GM18868 (cell line): ENCODE data around the gene UGT1A5.
"Not testable (repeated sequence)": the region's sequence is repeated elsewhere in the genome, so short reads cannot be mapped to it uniquely, and the experiment has no call there.

Experiments used
- ATAC-seq: cut with Tn5 transposase; IDR thresholded peaks from one replicate; pipeline ENCODE4 v1.9.1; 2021; ENCODE audit warnings: mild to moderate bottlenecking, moderate library complexity; ENCODE audit not compliant: unreplicated experiment

UGT1A5 gene

DNA sequence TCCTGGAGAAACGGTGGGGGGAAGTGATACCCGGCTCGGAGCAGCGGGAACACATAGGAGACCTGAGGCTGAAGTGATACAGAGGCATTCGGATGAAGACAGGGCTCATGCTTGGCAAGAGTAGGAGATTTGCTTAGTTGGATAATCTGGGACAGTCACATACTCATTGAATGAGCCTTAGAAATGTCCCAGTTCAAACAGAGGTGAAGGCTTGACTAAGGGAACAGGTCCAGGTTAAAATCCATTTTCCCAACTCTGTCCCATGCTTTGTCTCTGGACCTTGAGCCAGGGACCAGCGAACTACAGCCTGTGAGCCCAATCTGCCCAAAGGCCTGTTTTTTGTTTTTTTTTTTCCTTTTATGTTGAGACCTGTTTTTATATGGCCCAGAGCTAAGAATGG lies 18.7 kb upstream of the UGT1A5 start:
- no peak for ATAC-seq

DNA sequence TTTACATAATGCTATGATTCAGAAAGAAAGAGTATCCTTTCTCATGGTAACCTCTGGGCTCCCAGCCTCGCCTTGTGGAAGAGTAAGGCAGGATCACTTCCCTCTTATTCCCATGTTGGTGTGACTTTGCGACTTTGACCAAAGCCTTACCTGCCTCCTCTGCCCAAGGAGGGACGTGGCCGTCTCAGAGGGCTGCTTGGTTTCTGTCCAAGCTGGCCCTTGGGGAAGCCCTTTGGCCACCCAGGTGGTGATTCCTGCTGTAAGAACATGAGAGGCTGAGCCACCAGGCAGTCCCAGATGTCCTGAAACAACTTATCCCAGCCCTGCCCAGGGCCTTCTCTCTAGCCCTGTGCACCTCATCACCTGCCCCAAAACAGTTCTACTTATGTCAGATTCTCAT lies 14.0 kb upstream of the UGT1A5 start:
- ATAC-seq, result no peak

DNA sequence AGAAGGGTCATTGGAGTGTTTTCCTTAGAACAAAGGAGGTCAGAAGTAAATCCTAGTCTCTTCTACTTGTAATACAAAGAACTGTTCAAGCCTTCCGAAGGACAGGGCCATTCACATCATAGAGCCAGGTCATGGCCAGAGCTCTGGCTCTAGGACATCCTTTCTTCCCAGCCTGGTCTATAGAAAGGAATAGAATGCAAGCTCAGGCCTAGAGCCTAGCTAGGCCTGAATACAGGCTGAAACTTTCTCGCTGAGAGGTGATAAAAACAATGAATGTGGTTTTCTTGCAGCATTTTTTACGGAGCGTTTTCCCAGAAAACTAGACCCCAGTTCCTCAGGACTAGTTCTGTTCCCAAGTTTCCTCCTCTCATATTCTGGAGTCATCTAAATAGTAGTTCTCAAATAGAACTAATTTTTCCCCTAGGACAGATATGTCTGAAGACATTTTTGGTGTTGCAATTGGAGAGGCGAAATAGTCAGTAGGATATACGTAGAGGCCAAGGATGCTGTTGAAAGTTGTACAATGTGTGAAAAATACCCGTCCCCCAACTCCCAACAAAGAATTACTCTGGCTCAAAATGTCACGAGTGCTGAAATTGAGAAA lies 13.2 kb upstream of the UGT1A5 start:
- no peak for ATAC-seq

DNA sequence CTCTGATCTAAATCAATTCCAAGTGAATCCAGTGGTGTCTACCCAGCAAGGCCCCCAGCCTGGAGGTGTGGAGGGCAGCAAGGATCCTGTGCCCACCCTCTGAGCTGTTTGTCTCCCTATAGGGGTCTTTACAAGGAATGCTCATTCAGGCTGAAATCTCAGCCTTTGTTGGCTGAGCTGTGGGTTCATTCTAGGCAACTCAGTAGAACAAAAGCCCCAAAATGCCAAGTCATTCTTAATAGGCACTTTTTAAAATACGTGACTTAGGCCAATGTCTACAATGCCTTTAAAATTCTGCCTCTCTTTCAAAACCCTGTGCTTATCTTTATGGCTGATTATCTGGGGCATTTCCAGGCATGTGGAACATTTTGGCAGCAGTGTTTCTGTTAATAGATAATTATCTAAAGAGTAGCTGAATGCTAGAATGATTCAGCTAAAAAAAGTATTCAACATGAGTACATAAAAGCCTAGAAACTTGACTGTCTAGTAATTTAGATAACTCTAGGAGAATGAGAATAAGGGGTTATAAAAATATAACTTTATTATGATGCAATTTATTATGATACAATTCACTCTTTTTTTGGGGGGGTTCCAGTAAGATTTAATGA lies 12.6 kb upstream of the UGT1A5 start:
- no peak for ATAC-seq

DNA sequence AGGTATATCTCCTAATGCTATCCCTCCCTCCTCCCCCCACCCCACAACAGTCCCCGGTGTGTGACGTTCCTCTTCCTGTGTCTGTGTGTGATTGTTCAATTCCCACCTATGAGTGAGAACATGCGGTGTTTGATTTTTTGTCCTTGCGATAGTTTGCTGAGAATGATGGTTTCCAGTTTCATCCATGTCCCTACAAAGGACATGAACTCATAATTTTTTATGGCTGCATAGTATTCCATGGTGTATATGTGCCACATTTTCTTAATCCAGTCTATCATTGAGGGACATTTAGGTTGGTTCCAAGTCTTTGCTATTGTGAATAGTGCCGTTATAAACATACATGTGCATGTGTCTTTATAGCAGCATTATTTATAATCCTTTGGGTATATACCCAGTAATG lies 11.9 kb upstream of the UGT1A5 start:
- not testable (repeated sequence) for ATAC-seq

DNA sequence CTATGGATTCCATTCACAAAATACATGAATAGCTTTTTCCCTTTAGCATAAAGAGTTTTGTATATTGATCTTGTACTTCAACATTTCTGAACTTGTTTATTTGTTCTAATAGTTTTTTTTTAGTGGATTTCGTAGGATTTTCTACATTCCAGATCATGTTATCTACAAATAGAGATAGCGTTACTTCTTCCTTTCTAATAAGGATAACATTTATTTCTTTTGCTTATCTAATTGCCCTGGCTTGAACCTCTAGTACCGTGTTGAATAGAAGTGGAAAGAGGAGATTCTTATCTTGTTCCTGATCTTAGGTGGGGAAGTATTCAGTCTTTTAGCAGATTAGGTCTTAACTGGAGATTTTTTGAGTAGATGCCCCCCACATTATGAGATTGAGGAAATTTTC lies 10.5 kb upstream of the UGT1A5 start:
- no peak for ATAC-seq

DNA sequence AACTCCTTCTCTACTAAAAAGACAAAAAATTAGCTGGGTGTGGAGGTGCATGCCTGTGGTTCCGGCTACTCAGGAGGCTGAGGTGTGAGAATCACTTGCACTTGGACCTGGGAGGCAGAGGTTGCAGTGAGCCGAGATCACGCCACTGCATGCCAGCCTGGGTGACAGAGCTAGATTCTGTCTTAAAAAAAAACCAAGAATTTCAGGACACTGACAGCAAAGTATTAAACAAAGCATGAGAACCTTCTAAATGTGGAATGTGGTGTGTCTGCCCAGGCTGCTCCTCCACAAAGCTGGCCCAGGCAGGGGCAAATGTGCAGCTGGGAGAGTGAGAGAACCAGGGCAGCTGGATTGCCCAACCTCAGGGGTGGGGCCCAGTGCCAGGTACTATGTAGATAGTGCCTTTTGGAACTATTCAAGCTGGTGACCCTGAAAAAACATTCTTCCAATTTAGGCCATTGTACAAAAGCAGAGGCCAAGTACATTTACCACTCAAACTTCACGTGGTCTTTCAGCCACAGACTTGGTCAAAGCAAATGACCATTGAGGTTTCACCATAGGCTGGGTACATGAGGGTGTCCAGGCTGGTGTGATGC lies 6.7 kb upstream of the UGT1A5 start:
- ATAC-seq, result no peak

DNA sequence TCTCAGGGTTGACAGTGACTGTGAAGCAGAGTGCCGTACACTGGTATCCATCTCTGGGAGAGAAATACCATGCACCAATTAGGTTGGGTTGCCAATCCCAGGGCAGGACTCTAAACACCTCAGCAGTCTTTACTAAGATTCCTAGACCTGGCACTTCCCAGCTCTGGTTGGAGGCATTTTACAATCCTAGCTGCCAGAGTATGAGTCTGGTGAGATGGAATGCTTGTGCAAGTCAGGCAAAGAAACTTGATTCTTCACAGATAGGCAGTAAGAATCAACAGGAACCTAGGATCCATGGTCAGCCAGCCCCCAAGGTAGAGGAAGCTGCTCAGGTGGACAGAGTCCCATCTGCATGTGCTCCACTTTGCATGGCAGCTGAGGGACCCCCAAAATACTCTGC lies 6.0 kb upstream of the UGT1A5 start:
- ATAC-seq, result no peak

DNA sequence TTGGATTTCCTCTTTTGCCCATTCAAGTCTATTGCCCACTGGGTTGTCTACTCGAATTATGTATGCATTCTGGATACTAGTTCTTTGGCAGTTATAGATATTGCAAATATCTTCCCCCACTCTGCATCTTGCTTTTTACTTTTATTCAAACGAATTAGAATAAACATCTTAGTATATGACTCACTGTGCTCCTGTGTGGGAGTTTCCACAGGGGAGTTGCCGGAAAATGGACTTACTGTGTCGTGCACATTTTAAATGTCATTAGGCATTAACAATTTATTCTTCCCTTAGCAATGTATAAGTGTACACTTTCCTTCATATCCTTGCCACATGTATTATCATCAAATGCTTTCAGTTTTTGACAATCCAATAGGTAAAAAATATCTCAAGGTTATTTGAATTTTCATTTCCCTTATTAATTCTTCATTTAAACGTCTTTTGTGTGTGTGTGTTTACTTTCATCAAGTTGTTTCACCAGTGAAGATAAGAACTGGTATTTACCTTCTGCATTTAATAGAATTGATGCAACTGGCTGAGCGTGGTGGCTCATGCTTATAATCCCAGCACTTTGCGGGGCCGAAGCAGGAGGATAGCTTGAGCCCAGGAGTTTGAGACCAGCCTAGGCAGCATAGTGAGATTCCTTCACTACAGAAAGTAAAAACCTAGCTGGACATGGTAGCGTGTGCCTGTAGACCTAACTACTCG lies 4.6 kb upstream of the UGT1A5 start:
- ATAC-seq, result no peak

DNA sequence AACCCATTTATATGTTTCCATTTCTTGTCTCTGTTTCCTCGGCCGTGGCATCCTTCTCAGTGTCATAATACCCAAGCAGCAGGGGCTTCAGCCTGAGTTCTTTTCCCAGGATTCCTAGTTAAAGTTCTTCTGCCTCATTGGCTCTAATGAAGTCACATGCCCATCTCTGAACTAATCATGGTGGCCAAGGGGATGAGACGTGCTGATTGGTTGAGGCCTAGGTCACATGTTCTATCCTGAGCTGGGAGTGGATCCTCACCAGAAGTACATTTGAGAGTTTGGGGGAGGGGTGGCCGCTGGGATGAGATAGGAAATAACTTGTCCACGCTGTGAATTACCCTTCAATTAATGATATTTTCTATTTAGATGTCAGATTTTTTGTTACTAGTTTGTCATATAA lies 3.8 kb upstream of the UGT1A5 start:
- no peak for ATAC-seq

DNA sequence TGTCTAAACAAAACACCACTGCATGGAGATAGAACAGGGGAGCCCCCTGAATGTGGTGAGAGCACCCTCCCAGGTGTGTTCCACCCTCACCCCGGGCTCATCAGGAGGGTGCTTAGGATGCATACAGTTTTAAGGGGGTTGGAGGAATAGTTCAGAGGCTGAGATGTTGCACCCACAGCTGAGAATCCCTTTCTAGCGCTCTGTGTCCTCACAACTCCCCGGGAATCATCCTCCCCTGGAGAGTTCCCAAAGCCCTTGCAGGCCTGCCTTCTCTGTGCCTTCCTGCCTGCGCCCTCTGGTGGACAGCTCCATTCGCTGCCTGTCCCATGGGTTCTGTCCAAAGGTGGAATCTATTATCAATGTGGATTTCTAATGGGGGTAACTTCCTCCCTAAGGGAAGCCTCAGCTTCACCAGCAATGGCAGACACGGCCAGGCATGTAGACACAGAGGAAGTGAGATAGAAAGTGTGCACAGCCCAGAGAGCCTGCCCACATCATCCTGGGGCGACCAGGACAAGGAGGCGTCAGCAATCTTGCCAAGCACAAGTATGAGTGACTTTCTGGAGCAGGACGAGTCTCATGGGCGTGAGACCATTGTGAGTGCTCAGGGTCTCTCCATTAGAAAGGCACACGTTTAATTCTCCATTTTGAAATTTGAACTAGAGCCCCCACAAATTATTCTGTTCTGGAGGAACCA lies 1.2 kb upstream of the UGT1A5 start:
- ATAC-seq, result peak; percentile 62

DNA sequence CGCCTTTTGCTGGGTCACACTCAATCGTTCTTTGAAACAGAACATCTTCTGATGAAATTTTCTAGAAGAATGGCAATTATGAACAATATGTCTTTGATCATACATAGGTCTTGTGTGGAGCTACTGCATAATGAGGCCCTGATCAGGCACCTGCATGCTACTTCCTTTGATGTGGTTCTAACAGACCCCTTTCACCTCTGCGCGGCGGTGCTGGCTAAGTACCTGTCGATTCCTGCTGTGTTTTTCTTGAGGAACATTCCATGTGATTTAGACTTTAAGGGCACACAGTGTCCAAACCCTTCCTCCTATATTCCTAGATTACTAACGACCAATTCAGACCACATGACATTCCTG lies 532 bp downstream of the UGT1A5 start:
- no peak for ATAC-seq

DNA sequence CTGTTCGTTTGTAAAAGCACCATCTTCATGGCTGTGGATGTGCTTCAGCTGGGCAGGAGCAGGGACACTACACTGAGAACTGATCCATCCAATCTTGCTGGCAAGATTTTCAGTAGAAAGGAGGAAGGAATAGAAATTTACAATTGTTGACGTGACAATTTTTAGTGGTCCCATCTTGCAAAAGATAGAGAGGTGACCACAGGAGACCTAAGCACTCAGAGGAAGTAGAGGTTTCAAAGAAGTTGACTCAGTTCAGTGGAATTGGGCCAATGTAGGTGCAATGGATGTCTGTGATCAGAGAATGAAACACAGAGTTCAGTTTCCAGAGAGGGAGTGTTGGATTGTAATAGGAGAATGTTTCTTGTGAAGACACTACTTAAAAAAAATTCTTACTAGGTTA lies 1.4 kb downstream of the UGT1A5 start:
- ATAC-seq, result no peak

DNA sequence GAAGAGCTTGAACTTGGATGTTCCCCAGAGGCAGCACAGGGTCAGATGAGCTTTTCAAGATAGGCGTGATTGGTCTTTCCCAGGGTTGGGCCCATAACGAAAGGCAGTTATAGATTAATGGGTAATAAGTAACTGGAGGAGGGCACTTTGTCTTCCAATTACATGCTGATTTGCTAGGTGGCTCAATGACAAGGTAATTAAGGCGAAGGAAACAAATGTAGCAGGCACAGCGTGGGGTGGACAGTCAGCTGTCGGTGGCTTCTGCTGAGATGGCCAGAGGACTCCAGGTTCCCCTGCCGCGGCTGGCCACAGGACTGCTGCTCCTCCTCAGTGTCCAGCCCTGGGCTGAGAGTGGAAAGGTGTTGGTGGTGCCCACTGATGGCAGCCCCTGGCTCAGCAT lies 5.8 kb downstream of the UGT1A5 start, which contains the start of gene UGT1A4:
UGT1A4 (plus strand) TSS at position 185 of the 400 bp plus-strand sequence; CDS start at position 270, 85 bp downstream.
- ATAC-seq, result no peak

DNA sequence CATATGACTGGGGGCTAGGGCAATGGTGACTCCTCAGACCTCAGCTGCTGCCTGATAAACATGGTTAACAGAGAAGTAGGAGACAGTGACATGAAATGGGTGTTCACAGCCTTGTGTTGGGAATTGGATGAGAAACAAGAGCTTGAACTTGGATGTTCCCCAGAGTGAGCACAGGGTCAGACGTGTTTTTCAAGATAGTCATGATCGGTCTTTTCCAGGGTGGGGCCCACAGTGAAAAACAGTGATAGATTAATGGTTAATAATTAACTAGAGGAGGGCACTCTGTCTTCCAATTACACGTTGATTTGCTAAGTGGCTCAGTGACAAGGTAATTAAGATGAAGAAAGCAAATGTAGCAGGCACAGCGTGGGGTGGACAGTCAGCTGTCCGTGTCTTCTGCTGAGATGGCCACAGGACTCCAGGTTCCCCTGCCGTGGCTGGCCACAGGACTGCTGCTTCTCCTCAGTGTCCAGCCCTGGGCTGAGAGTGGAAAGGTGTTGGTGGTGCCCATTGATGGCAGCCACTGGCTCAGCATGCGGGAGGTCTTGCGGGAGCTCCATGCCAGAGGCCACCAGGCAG lies 16.1 kb downstream of the UGT1A5 start, which contains the start of gene UGT1A3:
UGT1A3 (plus strand) TSS at position 320 of the 579 bp plus-strand sequence; CDS start at position 405, 85 bp downstream.
- ATAC-seq, result no peak

DNA sequence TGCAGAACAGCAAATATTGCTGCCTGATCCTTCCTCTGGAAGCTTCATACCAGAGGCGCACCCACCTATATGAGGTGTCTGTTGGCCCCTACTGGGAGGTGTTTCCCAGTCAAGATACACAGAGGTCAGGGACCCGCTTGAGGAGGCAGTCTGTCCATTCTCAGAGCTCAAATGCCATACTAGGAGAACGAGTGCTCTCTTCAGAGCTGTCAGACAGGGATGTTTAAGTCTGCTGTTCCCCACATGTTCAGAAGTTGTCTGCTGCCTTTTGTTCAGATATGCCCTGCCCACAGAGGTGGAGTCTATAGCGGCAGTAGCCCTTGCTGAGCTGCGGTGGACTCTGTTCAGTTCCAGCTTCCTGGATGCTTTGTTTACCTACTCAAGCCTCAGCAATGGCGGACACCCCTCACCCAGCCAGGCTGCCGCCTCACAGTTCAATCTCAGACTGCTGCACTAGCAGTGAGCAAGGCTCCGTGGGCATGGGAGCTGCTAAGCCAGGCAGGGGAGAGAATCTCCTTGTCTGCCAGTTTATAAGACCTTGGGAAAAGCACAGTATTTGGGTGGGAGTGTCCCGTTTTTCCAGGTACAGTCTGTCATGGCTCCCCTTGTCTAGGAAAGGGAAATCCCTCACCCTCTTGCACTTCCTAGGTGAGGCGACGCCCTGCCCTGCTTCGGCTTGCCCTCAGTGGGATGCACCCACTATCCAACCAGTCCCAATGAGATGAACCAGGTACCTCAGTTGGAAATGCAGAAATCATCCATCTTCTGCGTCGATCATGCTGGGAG lies 24.4 kb downstream of the UGT1A5 start:
- ATAC-seq, result not testable (repeated sequence)

DNA sequence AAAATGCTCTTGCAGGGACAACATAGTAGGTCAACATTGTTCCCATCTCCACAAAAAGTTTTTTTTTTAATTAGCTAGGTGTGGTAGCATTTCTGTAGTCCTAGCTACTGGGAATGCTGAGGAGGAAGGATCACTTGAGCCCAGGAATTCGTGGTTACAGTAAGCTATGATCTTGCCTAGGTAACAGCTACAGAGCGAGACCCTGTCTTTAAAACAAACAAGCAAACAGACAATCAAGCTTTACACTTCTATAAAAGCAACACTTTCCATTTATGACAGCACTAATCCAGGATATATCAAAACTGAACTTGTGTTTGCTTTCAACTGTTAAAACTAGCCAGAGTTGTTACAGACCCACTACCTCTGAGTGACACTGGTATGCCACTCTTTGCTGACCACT lies 28.2 kb downstream of the UGT1A5 start:
- ATAC-seq, result no peak

DNA sequence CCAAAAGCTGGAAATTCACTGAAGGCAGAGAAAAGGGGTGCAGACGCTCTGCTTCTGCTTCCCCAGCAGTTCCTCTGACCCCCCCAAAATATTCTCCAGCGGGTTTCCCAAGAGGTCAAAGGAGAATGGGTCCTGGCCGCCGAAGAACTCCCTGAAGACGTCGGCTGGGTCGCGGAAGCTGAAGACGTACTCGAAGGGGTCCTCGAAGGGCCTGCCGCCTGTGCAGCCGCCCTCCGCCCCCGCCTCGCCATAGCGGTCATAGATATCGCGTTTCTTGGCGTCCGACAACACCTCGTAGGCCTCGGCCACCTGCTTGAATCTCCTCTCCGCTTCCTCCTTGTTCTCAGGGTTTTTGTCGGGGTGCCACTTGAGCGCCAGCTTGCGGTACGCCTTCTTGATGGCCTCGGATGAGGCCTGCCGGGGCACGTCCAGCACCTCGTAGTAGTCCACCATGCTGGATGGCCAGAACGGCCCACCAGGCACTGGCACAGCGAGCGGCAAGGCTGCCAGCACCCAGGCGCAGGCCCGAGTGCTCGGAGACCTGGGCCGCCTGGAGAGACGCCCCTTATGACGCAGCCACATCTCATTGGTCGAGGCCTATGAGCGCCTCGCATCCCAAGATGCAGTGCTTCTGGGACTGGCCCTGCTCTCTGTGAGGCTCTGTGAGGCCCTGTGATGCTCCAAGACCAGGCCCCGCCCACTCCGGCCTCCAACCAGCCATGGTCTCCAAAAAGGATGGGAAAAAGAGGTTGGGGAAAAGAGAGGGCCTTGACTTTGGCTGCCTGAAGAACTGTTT lies 31.0 kb downstream of the UGT1A5 start:
- no peak for ATAC-seq

DNA sequence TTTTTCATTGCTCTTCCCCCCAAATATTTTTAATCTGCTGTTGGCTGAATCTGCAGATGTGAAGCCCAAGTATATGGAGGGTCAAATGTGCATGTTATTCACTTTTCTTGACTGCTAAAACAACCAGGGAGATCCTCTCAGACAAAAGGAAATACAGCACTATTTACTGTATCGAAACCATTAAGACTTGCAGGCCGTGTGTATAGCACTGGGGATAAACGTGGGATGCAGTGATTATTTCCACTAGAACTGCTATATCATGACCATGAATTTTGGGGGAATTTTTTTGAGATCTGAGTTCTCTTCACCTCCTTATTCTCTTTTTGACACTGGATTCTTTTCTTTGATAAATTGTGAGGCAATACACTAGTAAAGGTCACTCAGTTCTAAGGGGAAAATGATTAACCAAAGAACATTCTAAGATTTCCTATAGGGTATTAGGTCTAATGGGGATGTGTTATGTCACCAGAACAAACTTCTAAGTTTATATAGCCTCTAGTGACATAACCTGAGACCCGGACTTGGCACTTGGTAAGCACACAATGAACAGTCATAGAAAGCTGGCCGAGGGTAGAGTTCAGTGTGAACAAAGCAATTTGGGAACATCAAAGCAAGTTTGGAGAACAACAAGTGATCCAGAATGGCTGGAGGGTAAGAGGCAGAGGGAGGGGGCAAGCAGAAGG lies 32.5 kb downstream of the UGT1A5 start:
- ATAC-seq, result no peak
